Gastrocnemius medialis (tissue), 4 donors: Measurements from ENCODE around the gene PTPRE. TPM values are rescaled to one million over a fixed set of nuclear protein-coding genes. Genes with fewer than 3 reads are reported as not detected.

ENCODE experiments used
- ATAC-seq, 2 donors: fragments of 150-250 bp; one replicate each; pipeline ENCODE4 v1.9.1; 2016
- DNase-seq, 2 donors: peaks; one replicate each; pipeline ENCODE4 v3.0.0-alpha.2; 2019
- H3K27ac ChIP-seq, 4 donors: fragments of 200-600 bp; sonication (generic); 1 replicate in 1 of 4; 2 replicates in 3 of 4; pipeline ENCODE4 v1.5.1; 2016 to 2018; ENCODE audit warnings: mild to moderate bottlenecking in 2 of 4, moderate library complexity in 1 of 4
- H3K27me3 ChIP-seq, 3 donors: fragments of 200-600 bp; sonication (generic) in 2 of 3; 1 replicate in 1 of 3; 2 replicates in 2 of 3; pipeline versions ENCODE4 v1.5.1 to v1.6.0; 2016 to 2019; ENCODE audit warnings: mild to moderate bottlenecking in 1 of 3, moderate library complexity in 1 of 3
- H3K36me3 ChIP-seq, 2 donors: fragments of 200-600 bp; sonication (generic) in 1 of 2; one replicate each; pipeline ENCODE4 v1.5.1; 2017 to 2018
- H3K4me1 ChIP-seq, 2 donors: fragments of 200-600 bp; sonication (generic) in 1 of 2; one replicate each; pipeline ENCODE4 v1.5.1; 2016 to 2017; ENCODE audit warnings: mild to moderate bottlenecking in 2 of 2
- H3K4me3 ChIP-seq, 4 donors: fragments of 200-600 bp; sonication (generic) in 3 of 4; 1 replicate in 1 of 4; 2 replicates in 3 of 4; pipeline ENCODE4 v1.5.1; 2016 to 2019; ENCODE audit warnings: mild to moderate bottlenecking in 2 of 4
- H3K9me3 ChIP-seq, 3 donors: fragments of 200-600 bp; sonication (generic) in 2 of 3; 1 replicate in 1 of 3; 2 replicates in 2 of 3; pipeline ENCODE4 v1.5.1; 2016 to 2019
- CTCF ChIP-seq, 5 experiments: fragments of 450-650 bp in 3 of 5; fragments of 200-600 bp in 2 of 5; sonication (generic) in 2 of 5; IDR thresholded peaks in 4 of 5; conservative IDR thresholded peaks in 1 of 5; 1 replicate in 4 of 5; 2 replicates in 1 of 5; pipeline ENCODE4 v1.5.1; 2016 to 2019; ENCODE audit warnings: antibody characterized with exemption in 5 of 5, mild to moderate bottlenecking in 3 of 5, moderate library complexity in 3 of 5
- POLR2A ChIP-seq, 2 donors: fragments of 450-650 bp; IDR thresholded peaks; one replicate each; pipeline ENCODE4 v1.6.1; 2017; ENCODE audit warnings: antibody characterized with exemption in 2 of 2, mild to moderate bottlenecking in 2 of 2, moderate library complexity in 2 of 2
- in situ Hi-C, 4 donors: fragments of 200-750 bp; cut with MboI; loops; one replicate each; pipeline versions ENCODE4 v1.15.0 to v1.8.0; 2017; ENCODE audit warnings: low sequenced_read_pairs in 4 of 4
- intact Hi-C: fragments of 100-400 bp; cut with DNase I; formaldehyde crosslinking; loops from one replicate; pipeline ENCODE4 v1.15.1; 2023; ENCODE audit warnings: low total_unique reads
- total RNA-seq, 4 donors: library from RNA; depleted of rRNA; stranded (reverse); fragments of >200 nt; gene quantifications; one replicate each; pipeline versions ENCODE4 v1.1.0 to v1.2.3, GENCODE V29; 2016

PTPRE gene
- total RNA-seq, 4 donors from 2014 or later: 0.97 to 2.2 (median 1.6) TPM

- in situ Hi-C loops (no loop called here), intact Hi-C loops (no loop called here)
- no peak for DNase-seq
- no peaks in the 10 kb centered on the region for H3K4me1 ChIP-seq
- no peak for ATAC-seq
- TF ChIP-seq CTCF (IDR thresholded peaks at IDR 0.05 in 4 of 5, conservative IDR thresholded peaks at IDR 0.05 in 1 of 5): no peak
- TF ChIP-seq POLR2A (IDR thresholded peaks at IDR 0.05): no peak
- no peak overlapping the region for H3K4me3 ChIP-seq
- no peaks in the 10 kb centered on the region for H3K36me3 ChIP-seq
- no peak overlapping the region for H3K27ac ChIP-seq
- H3K9me3 ChIP-seq: no peaks in the 10 kb centered on the region
- H3K27me3 ChIP-seq: no peaks in the 10 kb centered on the region
Observed at GRCh38 chr10:128111696-128112095, 204.8 kb downstream of the PTPRE start.

- ATAC-seq: no peak
- in situ Hi-C loops (no loop called here), intact Hi-C loops (no loop called here)
- H3K4me1 ChIP-seq: no peaks in the 10 kb centered on the region
- no peak overlapping the region for H3K27ac ChIP-seq
- H3K27me3 ChIP-seq: no peaks in the 10 kb centered on the region
- no peak overlapping the region for H3K4me3 ChIP-seq
- H3K9me3 ChIP-seq: no peaks in the 10 kb centered on the region
- no peak for TF ChIP-seq POLR2A (IDR thresholded peaks at IDR 0.05)
- TF ChIP-seq CTCF (IDR thresholded peaks at IDR 0.05 in 4 of 5, conservative IDR thresholded peaks at IDR 0.05 in 1 of 5): no peak
- no peak for DNase-seq
- no peaks in the 10 kb centered on the region for H3K36me3 ChIP-seq
Observed at GRCh38 chr10:128113026-128113425, 206.1 kb downstream of the PTPRE start.

DNA sequence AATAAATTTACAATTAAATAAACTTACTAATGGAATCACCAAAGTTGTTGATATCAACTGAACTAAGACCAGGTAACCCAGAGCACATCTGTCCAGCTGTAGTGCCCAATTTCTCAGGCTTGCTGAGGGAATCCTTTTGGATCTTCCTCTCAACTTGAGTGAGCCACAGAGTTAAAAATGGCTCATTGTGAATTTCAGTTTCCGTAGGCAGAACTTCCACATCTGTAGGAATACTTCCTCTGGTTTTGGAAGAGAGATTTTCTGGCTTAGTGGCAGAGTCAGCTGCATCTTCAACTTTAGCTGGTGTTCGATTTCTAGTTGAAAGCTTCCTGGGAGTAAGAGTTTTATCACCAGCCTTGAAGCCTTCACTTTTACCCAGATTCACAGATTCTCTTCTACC is 208.0 kb downstream of the PTPRE start:
- Histone ChIP-seq H3K36me3 (no peaks in the 10 kb centered on the region), H3K4me1 (no peaks in the 10 kb centered on the region), H3K9me3 (no peaks in the 10 kb centered on the region), H3K27ac (no peak overlapping the region), H3K27me3 (peaks cover 0 to 3% (median 0%) of the 10 kb centered on the region in 3 donors), H3K4me3 (no peak overlapping the region)
- ATAC-seq (no peak), DNase-seq (no peak)
- in situ Hi-C loops (no loop called here), intact Hi-C loops (no loop called here)
- TF ChIP-seq CTCF (IDR thresholded peaks at IDR 0.05 in 4 of 5, conservative IDR thresholded peaks at IDR 0.05 in 1 of 5) (no peak), POLR2A (IDR thresholded peaks at IDR 0.05) (no peak)

GRCh38 chr10:128115356-128115755 is 208.5 kb downstream of the PTPRE start:
- in situ Hi-C loops: no loop called here
- no peak overlapping the region for H3K27ac ChIP-seq
- no peaks in the 10 kb centered on the region for H3K9me3 ChIP-seq
- H3K27me3 ChIP-seq: peaks cover 0 to 3% (median 0%) of the 10 kb centered on the region in 3 donors
- no peak for DNase-seq
- no peak overlapping the region for H3K4me3 ChIP-seq
- no peak for ATAC-seq
- TF ChIP-seq POLR2A (IDR thresholded peaks at IDR 0.05) (no peak), CTCF (IDR thresholded peaks at IDR 0.05 in 4 of 5, conservative IDR thresholded peaks at IDR 0.05 in 1 of 5) (no peak)
- no peaks in the 10 kb centered on the region for H3K4me1 ChIP-seq
- no peaks in the 10 kb centered on the region for H3K36me3 ChIP-seq
- intact Hi-C loops: no loop called here

GRCh38 chr10:128116187-128116586 is 209.3 kb downstream of the PTPRE start:
- Histone ChIP-seq H3K4me1 (no peaks in the 10 kb centered on the region), H3K36me3 (no peaks in the 10 kb centered on the region), H3K27me3 (peaks cover 0 to 7% (median 0%) of the 10 kb centered on the region in 3 donors), H3K4me3 (no peak overlapping the region), H3K27ac (no peak overlapping the region), H3K9me3 (no peaks in the 10 kb centered on the region)
- in situ Hi-C loops (no loop called here), intact Hi-C loops (no loop called here)
- no peak for DNase-seq
- no peak for ATAC-seq
- TF ChIP-seq CTCF (IDR thresholded peaks at IDR 0.05 in 4 of 5, conservative IDR thresholded peaks at IDR 0.05 in 1 of 5) (no peak), POLR2A (IDR thresholded peaks at IDR 0.05) (no peak)
